GM21786 (cell line): Measurements from ENCODE around the gene SCLY.

Experiments used
- ATAC-seq: cut with Tn5 transposase; IDR thresholded peaks from one replicate; pipeline ENCODE4 v1.9.1; 2021; ENCODE audit not compliant: unreplicated experiment

SCLY gene

DNA sequence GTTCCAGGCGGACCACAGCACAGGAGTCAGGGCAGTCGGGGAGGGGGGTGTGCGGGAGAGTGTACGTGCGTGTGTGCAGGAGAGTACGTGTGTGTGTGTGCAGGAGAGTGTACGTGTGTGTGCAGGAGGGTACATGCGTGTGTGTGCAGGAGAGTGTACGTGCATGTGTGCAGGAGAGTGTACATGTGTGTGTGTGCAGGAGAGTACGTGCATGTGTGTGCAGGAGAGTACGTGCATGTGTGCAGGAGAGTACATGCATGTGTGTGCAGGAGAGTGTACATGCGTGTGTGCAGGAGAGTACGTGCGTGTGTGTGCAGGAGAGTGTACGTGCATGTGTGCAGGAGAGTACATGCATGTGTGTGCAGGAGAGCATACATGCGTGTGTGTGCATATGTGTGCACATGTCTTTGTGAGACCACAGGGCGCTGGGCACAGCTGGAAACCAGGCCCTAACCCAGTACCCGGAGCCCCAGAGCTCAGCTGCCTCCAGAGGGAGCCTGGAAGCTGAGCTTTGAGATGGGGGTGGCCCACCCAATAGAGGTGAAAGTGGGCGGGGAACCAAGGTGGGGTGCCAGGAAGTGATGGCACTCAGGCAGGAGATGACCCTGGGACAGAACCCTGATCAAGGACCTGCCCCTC lies 63.8 kb downstream of the SCLY start:
- no peak for ATAC-seq

DNA sequence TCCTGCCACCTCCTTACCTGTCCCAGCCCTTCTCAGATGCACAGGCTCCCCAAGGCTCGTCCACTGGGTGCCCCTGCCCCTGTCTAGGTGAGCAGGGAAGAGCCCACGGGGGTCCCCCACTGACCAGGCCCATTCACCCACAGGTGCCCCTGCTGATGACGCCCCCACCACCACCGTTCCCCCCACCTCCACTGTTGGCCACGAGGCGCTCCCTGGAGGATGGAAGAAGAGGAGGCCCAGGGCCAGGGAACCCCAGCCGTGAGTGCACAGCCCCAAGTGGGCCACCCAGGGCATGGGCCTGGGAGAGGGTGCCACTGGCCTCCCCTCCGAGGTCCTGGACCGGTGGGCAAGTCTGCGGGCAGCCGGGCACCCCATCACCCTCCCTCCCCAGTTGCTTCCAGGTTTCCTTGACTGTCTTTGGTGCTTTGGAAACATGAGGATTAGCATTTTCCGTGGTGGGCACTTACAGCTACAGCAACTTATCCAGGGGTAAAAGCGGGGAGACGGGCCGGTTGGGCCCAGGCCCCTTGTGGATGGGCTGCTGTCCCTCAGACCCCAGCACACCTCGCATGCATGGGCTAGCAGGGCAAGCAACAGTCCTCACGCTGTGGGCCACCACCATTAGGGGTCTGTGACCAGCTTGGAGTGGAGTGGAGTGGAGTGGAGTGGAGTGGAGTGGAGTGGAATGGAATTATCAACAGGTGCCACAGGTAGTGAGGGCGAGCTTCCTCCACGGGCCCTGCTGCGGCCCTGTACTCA lies 64.5 kb downstream of the SCLY start:
- no peak for ATAC-seq

GRCh38 chr2:238126338-238126737 lies 65.5 kb downstream of the SCLY start:
- no peak for ATAC-seq

- no peak for ATAC-seq
These were observed 66.0 kb downstream of the SCLY start for GRCh38 chr2:238126775-238127164.

GRCh38 chr2:238127165-238128060 lies 66.6 kb downstream of the SCLY start:
- ATAC-seq = no peak

GRCh38 chr2:238128061-238128440 lies 67.2 kb downstream of the SCLY start:
- no peak for ATAC-seq

DNA sequence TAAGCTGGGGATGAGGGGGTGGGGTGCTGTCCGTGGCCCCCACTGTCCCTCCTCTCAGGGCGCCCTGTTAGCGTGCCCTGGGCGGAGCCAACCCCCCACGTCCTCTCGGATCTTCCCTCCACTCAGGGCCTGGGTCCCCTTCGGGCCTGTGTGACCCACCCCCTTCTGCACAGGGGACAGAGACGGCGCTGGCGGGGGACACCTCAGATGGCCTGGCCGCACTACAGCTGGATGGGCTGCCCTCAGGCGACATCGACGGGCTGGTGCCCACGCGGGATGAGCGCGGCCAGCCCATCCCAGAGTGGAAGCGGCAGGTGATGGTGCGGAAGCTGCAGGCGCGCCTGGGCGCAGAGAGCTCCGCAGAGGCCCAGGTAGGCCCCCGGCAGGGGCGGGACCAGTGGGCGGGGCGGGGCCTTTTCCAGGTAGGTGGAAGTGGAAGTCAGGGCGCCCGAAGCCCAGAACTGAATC lies 67.8 kb downstream of the SCLY start:
- ATAC-seq = no peak

DNA sequence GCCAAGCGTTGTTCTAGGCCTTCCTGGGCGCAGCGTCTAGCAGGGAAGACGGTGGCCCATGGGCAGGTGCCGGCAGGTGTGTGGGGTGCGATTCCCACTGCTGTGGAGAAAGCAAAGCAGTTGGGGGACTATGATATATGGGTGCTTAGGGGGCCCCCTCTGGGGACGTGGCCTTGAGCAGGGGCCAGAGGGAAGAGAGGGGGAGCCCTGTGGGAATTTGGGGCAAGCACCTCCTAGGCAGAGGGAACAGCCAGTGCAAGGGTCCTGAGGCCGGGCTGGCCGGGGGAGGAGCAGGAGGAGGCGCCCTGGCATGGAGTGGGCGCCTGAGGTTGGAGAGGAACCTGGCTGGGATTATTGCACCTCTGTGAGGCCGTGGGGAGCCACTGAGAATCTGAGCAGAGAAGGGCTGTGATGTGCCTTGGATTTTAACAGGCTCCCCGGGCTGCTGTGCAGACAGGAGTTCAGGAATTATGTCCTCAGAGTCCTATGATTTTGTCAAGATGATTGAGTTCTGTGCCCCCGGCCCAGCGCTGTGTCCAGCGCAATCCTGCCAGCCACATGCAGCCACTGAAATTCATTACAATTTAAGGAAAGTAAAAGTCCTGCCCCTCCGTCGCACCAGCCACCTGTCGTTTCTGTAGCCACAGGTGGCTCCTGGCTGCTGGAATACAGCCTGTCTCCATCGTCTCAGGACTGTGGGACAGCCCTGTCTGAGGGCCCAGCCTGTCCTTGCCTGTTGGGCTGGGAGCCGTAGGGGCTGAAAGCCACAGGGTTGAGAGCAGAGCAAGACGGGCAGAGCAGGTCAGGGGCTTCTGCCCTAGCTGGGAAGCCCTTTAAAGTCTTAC lies 68.6 kb downstream of the SCLY start:
- ATAC-seq = no peak

DNA sequence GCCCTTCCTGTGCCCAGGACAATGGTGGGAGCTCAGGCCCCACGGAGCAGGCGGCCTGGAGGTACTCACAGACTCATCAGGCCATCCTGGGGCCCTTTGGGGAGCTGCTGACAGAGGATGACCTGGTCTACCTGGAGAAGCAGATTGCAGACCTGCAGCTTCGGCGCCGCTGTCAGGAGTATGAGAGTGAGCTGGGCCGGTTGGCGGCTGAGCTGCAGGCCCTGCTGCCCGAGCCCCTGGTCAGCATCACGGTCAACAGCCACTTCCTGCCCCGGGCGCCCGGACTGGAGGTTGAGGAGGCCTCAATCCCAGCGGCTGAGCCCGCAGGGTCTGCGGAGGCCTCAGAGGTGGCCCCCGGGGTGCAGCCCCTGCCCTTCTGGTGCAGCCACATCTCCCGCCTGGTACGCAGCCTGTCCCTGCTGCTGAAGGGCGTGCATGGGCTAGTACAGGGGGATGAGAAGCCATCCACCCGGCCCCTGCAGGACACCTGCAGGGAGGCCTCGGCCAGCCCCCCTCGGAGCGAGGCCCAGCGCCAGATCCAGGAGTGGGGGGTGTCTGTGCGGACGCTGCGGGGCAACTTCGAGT lies 69.4 kb downstream of the SCLY start:
- no peak for ATAC-seq

DNA sequence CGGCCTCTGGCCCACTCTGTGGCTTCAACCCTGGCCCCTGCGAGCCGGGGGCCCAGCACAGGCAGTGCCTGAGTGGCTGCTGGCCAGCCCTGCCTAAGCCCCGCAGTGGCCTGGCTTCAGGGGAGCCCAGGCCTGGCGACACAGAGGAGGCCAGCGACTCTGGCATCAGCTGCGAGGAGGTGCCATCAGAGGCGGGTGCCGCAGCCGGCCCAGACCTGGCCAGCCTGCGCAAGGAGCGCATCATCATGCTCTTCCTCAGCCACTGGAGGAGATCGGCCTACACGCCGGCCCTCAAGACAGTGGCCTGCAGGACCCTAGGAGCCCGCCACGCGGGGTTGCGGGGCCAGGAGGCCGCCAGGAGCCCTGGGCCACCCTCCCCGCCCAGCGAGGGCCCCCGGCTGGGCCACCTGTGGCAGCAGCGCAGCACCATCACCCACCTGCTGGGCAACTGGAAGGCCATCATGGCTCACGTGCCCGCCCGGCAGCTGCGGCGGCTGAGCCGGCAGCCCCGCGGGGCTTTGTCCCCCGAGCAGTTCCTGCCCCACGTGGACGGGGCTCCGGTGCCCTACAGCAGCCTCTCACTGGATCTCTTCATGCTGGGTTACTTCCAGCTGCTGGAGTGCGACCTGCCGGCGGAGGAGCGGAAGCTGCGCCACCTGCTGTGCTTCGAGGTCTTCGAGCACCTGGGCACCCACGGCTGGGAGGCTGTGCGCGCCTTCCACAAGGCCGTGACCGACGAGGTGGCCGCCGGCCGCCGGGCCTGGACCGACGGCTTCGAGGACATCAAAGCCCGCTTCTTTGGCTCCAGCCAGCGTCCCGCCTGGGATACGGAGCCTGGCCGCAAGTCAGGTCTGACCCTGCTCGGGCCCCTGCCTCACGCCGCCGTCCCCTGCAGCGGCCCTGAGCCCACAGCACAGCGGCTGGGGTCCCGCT lies 70.2 kb downstream of the SCLY start:
- ATAC-seq = no peak

DNA sequence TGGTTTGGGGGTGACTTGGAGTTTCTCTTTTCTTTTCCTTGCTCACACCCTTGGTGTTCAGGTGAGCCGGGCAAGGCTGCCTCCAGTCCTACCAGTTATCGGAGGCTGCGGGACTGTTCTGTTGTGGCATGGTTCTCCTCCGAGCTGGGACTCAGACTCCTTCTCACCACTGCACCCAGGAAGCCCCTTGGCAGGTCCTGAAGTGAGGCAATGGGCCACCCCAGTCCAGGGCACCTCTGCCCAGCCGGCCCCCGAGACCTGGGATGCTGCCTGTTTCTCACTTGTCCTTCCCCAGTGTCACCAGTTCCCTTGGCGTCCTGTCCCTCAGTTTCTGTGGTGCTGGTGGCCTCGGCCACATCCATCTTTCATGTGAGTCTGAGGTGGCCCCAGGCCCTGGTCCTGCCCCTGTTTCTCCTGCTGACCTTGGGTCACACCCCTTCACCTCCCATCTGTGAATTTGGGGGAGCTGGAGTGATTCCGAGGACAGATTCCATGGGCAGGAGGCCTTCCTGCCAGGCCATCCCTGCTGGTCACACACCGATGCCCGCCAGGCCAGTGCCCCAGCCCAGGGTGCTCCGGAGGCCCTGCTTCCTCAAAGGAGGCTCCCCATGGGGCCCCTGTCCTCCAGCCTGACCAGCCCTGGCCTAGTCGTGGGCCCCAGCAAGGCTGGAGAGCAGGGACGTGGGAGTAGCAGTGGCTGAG lies 71.1 kb downstream of the SCLY start:
- no peak for ATAC-seq

- no peak for ATAC-seq
These were observed 72.0 kb downstream of the SCLY start for GRCh38 chr2:238132463-238133450.

DNA sequence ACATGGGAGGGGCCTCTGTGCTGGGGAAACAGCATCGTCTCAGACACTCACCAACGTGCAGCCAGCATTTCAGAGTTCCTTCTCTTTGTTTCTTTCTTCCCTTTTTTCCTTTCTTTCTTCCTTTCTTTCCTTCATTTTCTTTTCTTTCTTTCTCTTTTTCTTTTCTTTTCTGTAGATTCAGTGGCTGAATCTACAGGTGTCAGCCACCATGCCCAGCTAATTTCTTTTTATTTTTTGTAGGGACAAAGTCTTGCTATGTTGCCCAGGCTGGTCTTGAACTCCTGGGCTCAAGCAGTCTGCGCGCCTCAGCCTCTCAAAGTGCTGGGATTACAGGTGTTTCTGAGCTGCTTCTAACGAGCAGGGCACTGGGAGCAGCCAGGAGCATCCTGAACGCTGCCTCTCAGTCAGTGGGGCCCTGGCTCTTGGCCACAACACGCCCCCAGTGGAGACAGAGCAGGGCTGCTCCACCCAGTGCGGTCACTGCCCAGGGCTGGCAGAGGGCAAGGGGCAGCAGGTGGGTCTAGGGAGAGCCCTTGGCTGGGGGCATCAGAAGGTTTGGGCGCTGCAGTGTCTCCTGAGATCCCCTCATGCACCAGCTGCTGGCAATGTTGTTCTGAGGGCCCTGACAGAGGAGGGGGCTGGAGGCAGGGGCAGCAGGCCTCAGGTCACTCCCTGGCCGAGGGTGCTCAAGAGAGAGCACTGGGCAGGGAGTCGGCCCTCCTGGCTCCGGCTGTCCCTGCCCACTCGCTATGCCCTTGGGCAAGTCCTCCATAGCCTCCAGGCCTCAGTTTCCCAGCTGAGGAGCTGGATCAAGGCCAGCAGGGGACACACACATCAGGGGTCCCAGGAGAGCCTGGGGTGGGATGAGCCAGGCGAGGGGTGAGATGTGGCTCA lies 72.9 kb downstream of the SCLY start:
- no peak for ATAC-seq

DNA sequence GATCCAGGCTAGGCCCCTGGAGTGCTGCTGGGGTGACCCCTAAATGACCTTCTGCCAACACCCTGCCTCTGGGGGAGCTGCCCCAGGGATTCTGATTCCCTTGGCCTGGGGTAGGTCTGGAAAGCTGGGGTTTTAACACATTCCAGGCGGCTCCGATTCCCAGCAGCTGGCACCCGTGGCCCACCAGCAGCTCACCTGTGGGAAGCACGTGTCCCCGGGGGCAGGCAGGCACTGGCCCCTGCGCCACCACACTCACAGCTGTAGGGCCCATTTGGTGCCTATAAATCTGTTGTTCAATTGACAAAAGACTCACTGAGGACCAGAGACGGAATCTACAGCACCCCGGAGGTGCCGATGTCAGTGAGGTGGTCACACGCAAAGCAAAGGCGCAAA lies 73.6 kb downstream of the SCLY start:
- ATAC-seq = no peak

GRCh38 chr2:238135601-238136150 lies 74.9 kb downstream of the SCLY start:
- ATAC-seq = no peak

DNA sequence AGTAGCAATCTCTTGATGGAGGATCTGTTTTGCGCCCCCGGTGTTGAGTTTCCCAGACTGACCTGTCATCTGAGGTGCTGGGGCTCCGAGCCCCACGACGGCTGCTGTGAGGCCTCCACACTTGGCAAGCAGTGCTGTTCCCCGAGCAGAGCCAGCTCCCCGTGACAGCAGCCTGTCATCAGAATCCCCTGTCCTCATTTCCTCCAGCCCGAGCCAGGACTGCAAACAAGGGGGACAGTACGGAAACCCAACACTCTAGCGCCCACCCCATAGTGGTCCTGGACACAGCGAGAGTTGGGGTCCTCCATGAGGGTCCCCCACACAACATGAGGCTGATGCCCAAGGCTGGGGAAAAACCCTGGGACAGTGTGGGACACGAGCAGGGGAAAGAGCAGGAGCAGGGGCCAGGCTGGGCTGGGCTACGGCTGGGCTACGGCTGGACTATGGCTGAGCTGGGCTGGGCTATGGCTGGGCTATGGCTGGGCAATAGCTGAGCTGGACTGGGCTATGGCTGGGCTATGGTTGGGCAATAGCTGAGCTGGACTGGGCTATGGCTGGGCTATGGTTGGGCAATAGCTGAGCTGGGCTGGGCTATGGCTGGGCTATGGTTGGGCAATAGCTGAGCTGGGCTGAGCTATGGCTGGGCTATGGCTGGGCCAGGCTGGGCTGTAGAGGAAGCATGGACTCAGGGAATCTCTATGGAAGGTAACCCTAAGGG lies 76.2 kb downstream of the SCLY start:
- ATAC-seq = no peak
